DND-41 (cell line): ENCODE data around the gene CCL7.

Experiments
- EZH2 ChIP-seq: IDR thresholded peaks from 3 replicates; pipeline ENCODE4 v1.6.1; 2012; ENCODE audit warnings: borderline replicate concordance, low read depth, mild to moderate bottlenecking, moderate library complexity, low read length, inconsistent platforms; ENCODE audit not compliant: severe bottlenecking
- TF ChIP-seq, protein P1 (sequence below): IDR thresholded peaks from 2 replicates; pipeline ENCODE4 v1.5.1; 2012; ENCODE audit warnings: borderline replicate concordance, low read length, moderate library complexity, mild to moderate bottlenecking; ENCODE audit not compliant: poor library complexity, severe bottlenecking; ENCODE audit errors: extremely low read depth

DNA sequence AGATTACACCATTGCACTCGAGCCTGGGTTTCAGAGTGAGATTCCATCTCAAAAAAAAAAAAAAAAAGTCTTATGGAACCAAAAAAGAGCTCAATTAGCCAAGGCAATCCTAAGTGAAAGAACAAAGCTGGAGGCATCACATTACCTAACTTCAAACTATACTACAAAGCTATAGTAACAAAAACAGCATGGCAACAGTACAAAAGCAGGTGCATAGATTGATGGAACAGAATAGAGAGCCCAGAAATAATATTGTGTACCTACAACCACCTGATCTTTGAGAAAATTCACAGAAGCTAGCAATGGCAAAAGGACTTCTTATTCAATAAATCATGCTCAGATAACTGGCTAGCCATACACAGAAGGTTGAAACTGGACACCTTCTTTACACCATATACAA, 39.7 kb upstream of the CCL7 start:
- TF ChIP-seq, protein P1, sequence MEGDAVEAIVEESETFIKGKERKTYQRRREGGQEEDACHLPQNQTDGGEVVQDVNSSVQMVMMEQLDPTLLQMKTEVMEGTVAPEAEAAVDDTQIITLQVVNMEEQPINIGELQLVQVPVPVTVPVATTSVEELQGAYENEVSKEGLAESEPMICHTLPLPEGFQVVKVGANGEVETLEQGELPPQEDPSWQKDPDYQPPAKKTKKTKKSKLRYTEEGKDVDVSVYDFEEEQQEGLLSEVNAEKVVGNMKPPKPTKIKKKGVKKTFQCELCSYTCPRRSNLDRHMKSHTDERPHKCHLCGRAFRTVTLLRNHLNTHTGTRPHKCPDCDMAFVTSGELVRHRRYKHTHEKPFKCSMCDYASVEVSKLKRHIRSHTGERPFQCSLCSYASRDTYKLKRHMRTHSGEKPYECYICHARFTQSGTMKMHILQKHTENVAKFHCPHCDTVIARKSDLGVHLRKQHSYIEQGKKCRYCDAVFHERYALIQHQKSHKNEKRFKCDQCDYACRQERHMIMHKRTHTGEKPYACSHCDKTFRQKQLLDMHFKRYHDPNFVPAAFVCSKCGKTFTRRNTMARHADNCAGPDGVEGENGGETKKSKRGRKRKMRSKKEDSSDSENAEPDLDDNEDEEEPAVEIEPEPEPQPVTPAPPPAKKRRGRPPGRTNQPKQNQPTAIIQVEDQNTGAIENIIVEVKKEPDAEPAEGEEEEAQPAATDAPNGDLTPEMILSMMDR = no peak
- TF ChIP-seq EZH2 = no peak
